Measurements from ENCODE around the gene MGAT3. TPM values are rescaled to one million over a fixed set of nuclear protein-coding genes. Genes with fewer than 3 reads are reported as not detected.

MGAT3 gene
- total RNA-seq, 1 donor from 2014 or later: 0.53 TPM

- DNase-seq (ENCODE audit: low read depth) (no peak), FAIRE-seq (no peak)
- Histone ChIP-seq H3K36me3 (ENCODE audit: control insufficient read depth, insufficient read depth, low read length) (no peaks in the 10 kb centered on the region), H3K4me3 (ENCODE audit: low read depth, low read length) (no peak overlapping the region), H3K27me3 (ENCODE audit: control insufficient read depth, insufficient read depth, low read length) (no peaks in the 10 kb centered on the region)
- TF ChIP-seq CTCF (IDR thresholded peaks at IDR 0.05; ENCODE audit: insufficient read depth, low read length, severe bottlenecking): no peak
Measured at GRCh38 chr22:39498802-39499201, 42.0 kb downstream of the MGAT3 start.

- TF ChIP-seq CTCF (IDR thresholded peaks at IDR 0.05; ENCODE audit: insufficient read depth, low read length, severe bottlenecking): no peak
- no peak overlapping the region for H3K4me3 ChIP-seq (ENCODE audit: low read depth, low read length)
- H3K27me3 ChIP-seq (ENCODE audit: control insufficient read depth, insufficient read depth, low read length): no peaks in the 10 kb centered on the region
- peaks cover 9% of the 10 kb centered on the region for H3K36me3 ChIP-seq (ENCODE audit: control insufficient read depth, insufficient read depth, low read length)
- FAIRE-seq (no peak), DNase-seq (ENCODE audit: low read depth) (no peak)
Measured at GRCh38 chr22:39500101-39500500, 43.3 kb downstream of the MGAT3 start.

GRCh38 chr22:39501644-39502108 is 44.9 kb downstream of the MGAT3 start:
- no peaks in the 10 kb centered on the region for H3K27me3 ChIP-seq (ENCODE audit: control insufficient read depth, insufficient read depth, low read length)
- FAIRE-seq (no peak), DNase-seq (ENCODE audit: low read depth) (no peak)
- H3K36me3 ChIP-seq (ENCODE audit: control insufficient read depth, insufficient read depth, low read length): peaks cover 17% of the 10 kb centered on the region
- no peak for TF ChIP-seq CTCF (IDR thresholded peaks at IDR 0.05; ENCODE audit: insufficient read depth, low read length, severe bottlenecking)
- peak overlapping the region; percentile 67 for H3K4me3 ChIP-seq (ENCODE audit: low read depth, low read length)

- no peak for FAIRE-seq
- peak; percentile 11 for TF ChIP-seq CTCF (IDR thresholded peaks at IDR 0.05; ENCODE audit: insufficient read depth, low read length, severe bottlenecking)
- H3K4me3 ChIP-seq (ENCODE audit: low read depth, low read length): peak within 1 kb of the TSS; percentile 67
- no peaks in the 10 kb centered on the region for H3K27me3 ChIP-seq (ENCODE audit: control insufficient read depth, insufficient read depth, low read length)
- peaks cover 17% of the 10 kb centered on the region for H3K36me3 ChIP-seq (ENCODE audit: control insufficient read depth, insufficient read depth, low read length)
- DNase-seq (ENCODE audit: low read depth): peak; percentile 85
Measured at GRCh38 chr22:39502109-39502788, 45.4 kb downstream of the MGAT3 start, which contains the start of gene MIEF1. MIEF1 (plus strand) TSS chr22:39502290; CDS start chr22:39511295, 9,005 bp downstream.

GRCh38 chr22:39502789-39503409 is 46.1 kb downstream of the MGAT3 start:
- Histone ChIP-seq H3K4me3 (ENCODE audit: low read depth, low read length) (peak overlapping the region; percentile 67), H3K27me3 (ENCODE audit: control insufficient read depth, insufficient read depth, low read length) (no peaks in the 10 kb centered on the region), H3K36me3 (ENCODE audit: control insufficient read depth, insufficient read depth, low read length) (peaks cover 17% of the 10 kb centered on the region)
- TF ChIP-seq CTCF (IDR thresholded peaks at IDR 0.05; ENCODE audit: insufficient read depth, low read length, severe bottlenecking): no peak
- FAIRE-seq: no peak
- DNase-seq (ENCODE audit: low read depth): no peak

All from bronchial epithelial cell (primary cell).